ENCODE data around the gene TOM1. TPM values are rescaled to one million over a fixed set of nuclear protein-coding genes. Genes with fewer than 3 reads are reported as not detected.
"Not testable (repeated sequence)": the region's sequence is repeated elsewhere in the genome, so short reads cannot be mapped to it uniquely, and the experiment has no call there.

TOM1 gene
- total RNA-seq, 1 donor from 2014 or later, result 61.5 TPM

DNA sequence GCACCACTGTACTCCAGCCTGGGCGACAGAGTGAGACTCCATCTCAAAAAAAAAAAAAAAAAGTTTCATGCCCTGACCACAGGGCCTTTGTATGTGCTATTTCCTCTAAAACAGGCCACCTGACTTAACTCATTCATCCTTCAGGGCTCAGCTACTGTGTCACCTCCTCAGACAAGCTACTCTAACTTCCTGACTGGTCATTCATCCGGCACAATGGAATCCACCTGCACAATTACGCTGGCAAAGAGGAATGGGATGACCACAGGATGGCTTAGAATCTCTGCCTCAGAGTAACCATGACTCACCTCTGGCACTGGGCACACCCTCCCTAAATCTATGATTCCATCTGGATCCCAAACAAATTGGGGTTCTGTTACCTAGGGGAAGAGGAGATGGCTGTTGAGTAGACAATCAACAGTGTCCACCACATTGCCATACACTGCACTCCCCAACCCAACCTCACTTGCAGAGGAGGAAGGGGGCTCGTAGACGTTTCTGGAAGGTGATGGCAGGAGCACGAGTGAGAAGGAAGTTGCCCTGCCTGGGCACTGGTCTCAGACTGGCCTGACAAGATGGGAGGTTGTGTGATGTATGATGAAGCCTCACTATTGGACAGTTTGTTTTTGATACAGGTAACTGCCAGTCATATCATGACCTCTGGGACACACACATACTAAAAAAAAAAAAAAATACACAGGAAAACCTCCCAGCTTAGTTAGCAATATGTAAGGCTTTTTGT, 58.4 kb downstream of the TOM1 start:
- TF ChIP-seq, protein P1, sequence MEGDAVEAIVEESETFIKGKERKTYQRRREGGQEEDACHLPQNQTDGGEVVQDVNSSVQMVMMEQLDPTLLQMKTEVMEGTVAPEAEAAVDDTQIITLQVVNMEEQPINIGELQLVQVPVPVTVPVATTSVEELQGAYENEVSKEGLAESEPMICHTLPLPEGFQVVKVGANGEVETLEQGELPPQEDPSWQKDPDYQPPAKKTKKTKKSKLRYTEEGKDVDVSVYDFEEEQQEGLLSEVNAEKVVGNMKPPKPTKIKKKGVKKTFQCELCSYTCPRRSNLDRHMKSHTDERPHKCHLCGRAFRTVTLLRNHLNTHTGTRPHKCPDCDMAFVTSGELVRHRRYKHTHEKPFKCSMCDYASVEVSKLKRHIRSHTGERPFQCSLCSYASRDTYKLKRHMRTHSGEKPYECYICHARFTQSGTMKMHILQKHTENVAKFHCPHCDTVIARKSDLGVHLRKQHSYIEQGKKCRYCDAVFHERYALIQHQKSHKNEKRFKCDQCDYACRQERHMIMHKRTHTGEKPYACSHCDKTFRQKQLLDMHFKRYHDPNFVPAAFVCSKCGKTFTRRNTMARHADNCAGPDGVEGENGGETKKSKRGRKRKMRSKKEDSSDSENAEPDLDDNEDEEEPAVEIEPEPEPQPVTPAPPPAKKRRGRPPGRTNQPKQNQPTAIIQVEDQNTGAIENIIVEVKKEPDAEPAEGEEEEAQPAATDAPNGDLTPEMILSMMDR (IDR thresholded peaks at IDR 0.05; ENCODE audit: insufficient read depth, low read length, poor library complexity, severe bottlenecking), result no peak
- Histone ChIP-seq H3K4me3 (ENCODE audit: low read depth, low read length) (no peak overlapping the region), H3K36me3 (ENCODE audit: control insufficient read depth, insufficient read depth, low read length) (no peaks in the 10 kb centered on the region), H3K27me3 (ENCODE audit: control insufficient read depth, insufficient read depth, low read length) (no peaks in the 10 kb centered on the region)
- peak; percentile 86 for DNase-seq (ENCODE audit: low read depth)

DNA sequence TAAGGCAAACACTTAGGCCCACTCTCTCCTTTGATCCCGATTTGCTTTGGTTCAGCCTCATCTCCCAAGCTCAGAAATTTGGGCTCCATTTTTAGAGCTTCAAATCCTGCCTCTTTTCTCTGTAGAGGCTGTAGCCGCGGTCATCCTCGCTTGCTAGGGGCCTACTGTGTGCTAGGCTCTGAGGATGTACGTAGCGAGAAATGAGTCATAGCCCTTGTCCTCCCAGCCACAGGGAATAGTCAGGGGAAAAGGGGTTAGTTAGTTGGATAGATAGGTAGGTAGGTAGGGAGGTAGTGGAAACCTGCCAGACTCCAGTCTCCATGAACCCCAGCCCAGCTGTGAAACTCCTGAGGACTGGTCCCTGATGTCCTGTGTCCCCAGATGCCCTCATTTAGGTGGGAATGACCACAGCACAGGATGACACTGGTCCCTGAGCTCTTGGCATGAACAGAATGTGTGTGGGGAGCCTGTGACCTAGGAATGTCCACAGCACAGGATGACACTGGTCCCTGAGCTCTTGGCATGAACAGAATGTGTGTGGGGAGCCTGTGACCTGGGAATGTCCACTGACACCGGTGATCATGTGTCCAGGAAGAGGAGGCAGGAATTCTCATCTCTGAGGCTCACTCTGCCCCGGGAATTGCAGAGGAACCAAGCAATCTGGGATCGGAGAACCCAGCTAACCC, 59.8 kb downstream of the TOM1 start:
- DNase-seq (ENCODE audit: low read depth), result no peak

DNA sequence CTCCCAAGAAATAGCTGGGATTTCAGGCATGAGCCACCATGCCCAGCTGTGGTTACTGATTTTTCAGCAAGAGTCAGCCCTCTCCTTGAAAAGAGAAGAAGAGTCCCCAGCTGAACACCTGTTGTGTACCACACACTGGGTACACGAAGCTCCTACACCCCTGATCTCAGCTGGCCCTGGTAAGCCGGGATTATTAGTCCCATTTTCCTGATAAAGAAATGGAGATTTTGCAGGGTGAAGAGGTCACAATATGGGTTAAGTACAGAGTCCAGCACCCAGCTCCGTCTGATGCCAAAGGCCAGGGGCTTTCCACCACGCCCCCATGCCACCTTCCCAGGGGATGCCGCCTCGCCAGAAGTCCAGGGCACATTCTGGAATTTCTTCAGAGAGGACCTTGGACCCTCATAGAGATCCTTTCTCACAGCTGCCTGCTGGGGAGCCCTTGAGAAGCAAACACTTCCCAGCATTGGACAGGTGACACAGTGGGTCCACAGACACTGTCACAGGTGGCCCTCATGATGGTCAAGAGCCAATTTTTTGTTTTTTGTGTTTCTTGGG, 61.4 kb downstream of the TOM1 start:
- H3K27me3 ChIP-seq (ENCODE audit: control insufficient read depth, insufficient read depth, low read length), result no peaks in the 10 kb centered on the region
- no peaks in the 10 kb centered on the region for H3K36me3 ChIP-seq (ENCODE audit: control insufficient read depth, insufficient read depth, low read length)
- no peak overlapping the region for H3K4me3 ChIP-seq (ENCODE audit: low read depth, low read length)
- TF ChIP-seq, protein P1 (IDR thresholded peaks at IDR 0.05; ENCODE audit: insufficient read depth, low read length, poor library complexity, severe bottlenecking), result no peak
- no peak for DNase-seq (ENCODE audit: low read depth)

More for the DNA sequence above, 59.8 kb downstream of the TOM1 start:
- TF ChIP-seq, protein P1 (IDR thresholded peaks at IDR 0.05; ENCODE audit: insufficient read depth, low read length, poor library complexity, severe bottlenecking), result no peak
- Histone ChIP-seq H3K36me3 (ENCODE audit: control insufficient read depth, insufficient read depth, low read length) (no peaks in the 10 kb centered on the region), H3K4me3 (ENCODE audit: low read depth, low read length) (no peak overlapping the region), H3K27me3 (ENCODE audit: control insufficient read depth, insufficient read depth, low read length) (no peaks in the 10 kb centered on the region)

DNA sequence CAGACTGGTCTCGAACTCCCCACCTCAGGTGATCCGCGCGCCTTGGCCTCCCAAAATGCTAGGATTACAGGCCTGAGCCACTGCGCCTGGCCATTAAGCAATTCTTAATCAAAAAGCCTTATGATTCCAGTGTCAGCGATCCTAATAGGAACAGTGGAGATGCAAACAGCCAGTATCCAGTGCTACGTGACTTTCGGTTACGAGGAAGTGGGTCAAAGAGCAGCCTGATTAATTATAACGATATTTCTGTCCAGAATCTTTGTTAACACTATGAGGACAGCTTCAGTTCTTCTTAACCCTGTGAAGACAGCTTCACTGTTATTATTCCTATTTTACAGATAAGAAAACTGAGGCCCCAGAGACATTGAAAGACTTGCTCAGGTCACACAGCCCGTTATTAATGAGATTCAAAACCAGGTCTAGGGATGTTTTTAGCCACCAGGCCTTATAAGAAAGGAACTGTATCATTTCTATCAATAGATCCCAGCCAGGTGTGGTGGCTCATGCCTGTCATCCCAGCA, 63.9 kb downstream of the TOM1 start:
- TF ChIP-seq, protein P1 (IDR thresholded peaks at IDR 0.05; ENCODE audit: insufficient read depth, low read length, poor library complexity, severe bottlenecking), result no peak
- Histone ChIP-seq H3K36me3 (ENCODE audit: control insufficient read depth, insufficient read depth, low read length) (no peaks in the 10 kb centered on the region), H3K4me3 (ENCODE audit: low read depth, low read length) (no peak overlapping the region), H3K27me3 (ENCODE audit: control insufficient read depth, insufficient read depth, low read length) (no peaks in the 10 kb centered on the region)
- DNase-seq (ENCODE audit: low read depth), result no peak

DNA sequence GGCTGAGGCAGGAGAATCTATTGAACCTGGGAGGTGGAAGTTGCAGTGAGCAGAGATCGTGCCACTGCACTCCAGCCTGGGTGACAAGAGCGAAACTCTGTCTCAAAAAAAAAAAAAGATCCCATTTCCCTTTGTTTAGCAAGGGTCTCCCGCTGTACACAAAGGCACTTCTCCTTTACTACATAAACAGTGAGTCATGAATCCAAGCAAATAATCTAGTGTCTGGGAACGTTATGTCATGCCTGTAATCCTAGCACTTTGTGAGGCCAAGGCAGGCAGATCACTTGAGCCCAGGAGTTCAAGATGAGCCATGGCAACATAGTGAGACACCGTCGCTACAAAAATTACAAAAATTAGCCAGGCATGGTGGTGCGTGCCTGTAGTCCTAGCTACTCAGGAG, 64.5 kb downstream of the TOM1 start:
- H3K27me3 ChIP-seq (ENCODE audit: control insufficient read depth, insufficient read depth, low read length); H3K36me3 ChIP-seq (ENCODE audit: control insufficient read depth, insufficient read depth, low read length); H3K4me3 ChIP-seq (ENCODE audit: low read depth, low read length): not testable (repeated sequence)
- peak; percentile 49 for DNase-seq (ENCODE audit: low read depth)

DNA sequence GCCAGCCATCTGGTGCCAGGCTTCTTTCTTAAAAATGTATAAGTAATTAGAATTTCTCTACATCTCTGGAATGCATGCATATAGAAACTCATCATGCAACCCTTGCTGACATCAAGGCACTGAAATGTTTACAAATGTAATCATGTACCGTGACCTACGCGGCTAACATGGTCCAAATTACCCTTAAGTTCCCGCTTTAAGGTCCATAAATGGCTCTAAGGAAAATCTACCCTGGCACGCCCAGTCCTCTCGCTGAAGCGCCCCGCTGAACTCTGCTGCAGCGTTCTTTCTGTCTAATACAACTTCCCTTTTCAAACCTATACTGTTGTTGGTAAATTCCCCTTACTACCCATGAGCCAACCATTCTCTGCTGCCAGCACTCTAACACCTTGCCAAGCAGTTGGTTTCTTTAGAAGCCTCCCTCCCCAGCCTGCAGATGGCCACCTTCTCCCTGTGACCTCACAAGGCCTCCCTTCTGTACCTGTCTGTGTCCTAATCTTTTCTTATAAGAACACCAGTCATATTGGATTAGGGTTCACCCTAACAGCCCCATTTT, 67.7 kb downstream of the TOM1 start:
- Histone ChIP-seq H3K36me3 (ENCODE audit: control insufficient read depth, insufficient read depth, low read length) (no peaks in the 10 kb centered on the region), H3K4me3 (ENCODE audit: low read depth, low read length) (no peak overlapping the region), H3K27me3 (ENCODE audit: control insufficient read depth, insufficient read depth, low read length) (no peaks in the 10 kb centered on the region)
- DNase-seq (ENCODE audit: low read depth), result no peak
- TF ChIP-seq, protein P1 (IDR thresholded peaks at IDR 0.05; ENCODE audit: insufficient read depth, low read length, poor library complexity, severe bottlenecking), result no peak

All from kidney epithelial cell (primary cell).